B cell (primary cell): ENCODE results near the gene CCDC60.

Source experiments
- CTCF ChIP-seq: fragments of 200-600 bp; IDR thresholded peaks from one replicate; pipeline ENCODE4 v1.8.0; 2022; ENCODE audit warnings: antibody characterized with exemption, mild to moderate bottlenecking
- EZH2 ChIP-seq: IDR thresholded peaks from 2 replicates; pipeline ENCODE4 v1.6.1; 2012; ENCODE audit warnings: borderline replicate concordance, low read depth, mild to moderate bottlenecking, moderate library complexity, low read length; ENCODE audit not compliant: insufficient read depth, poor library complexity, severe bottlenecking

- TF ChIP-seq CTCF = no peak
- no peak for TF ChIP-seq EZH2
Observed at GRCh38 chr12:119468296-119468695, 133.8 kb downstream of the CCDC60 start.
